DND-41 (cell line): ENCODE results near the gene EPB41.

Experiments
- ATAC-seq: fragments of 200-7000 bp; cut with Tn5 transposase; 3 replicates; pipeline ENCODE4 v1.9.1; 2021; ENCODE audit warnings: low read depth; ENCODE audit not compliant: insufficient read depth
- DNase-seq: peaks from one replicate; pipeline ENCODE4 v3.0.0-alpha.2; 2020
- H2AFZ ChIP-seq: 2 replicates; pipeline ENCODE4 v1.6.0; 2012; ENCODE audit warnings: low read depth, low read length
- H3K27ac ChIP-seq: 2 replicates; pipeline ENCODE4 v1.5.1; 2012; ENCODE audit warnings: low read length, inconsistent platforms
- H3K27me3 ChIP-seq: fragments of 200-600 bp; sonication (generic); 2 replicates; pipeline ENCODE4 v1.6.0; 2012; ENCODE audit warnings: low read length, mild to moderate bottlenecking, inconsistent platforms; ENCODE audit not compliant: insufficient read depth, poor library complexity
- H3K36me3 ChIP-seq: 2 replicates; pipeline ENCODE4 v1.5.1; 2012; ENCODE audit warnings: low read length, inconsistent platforms; ENCODE audit not compliant: insufficient read depth
- H3K4me1 ChIP-seq: 2 replicates; pipeline ENCODE4 v1.5.1; 2012; ENCODE audit warnings: mild to moderate bottlenecking, low read length; ENCODE audit not compliant: insufficient read depth
- H3K4me2 ChIP-seq: 2 replicates; pipeline ENCODE4 v1.6.0; 2012; ENCODE audit warnings: mild to moderate bottlenecking, moderate library complexity, low read length, inconsistent platforms; ENCODE audit not compliant: insufficient read depth
- H3K4me3 ChIP-seq, 2 experiments: fragments of 200-600 bp in 1 of 2; shearing (Covaris generic) in 1 of 2; 2 replicates each; pipeline ENCODE4 v1.5.1; 2012 to 2016; ENCODE audit warnings: inconsistent platforms in 2 of 2, low read length in 2 of 2, mild to moderate bottlenecking in 2 of 2, low read depth in 1 of 2, moderate library complexity in 1 of 2
- H3K79me2 ChIP-seq: 2 replicates; pipeline ENCODE4 v1.6.0; 2012; ENCODE audit warnings: low read length, inconsistent platforms; ENCODE audit not compliant: insufficient read depth
- H3K9ac ChIP-seq: 2 replicates; pipeline ENCODE4 v1.6.0; 2012; ENCODE audit warnings: low read depth, mild to moderate bottlenecking, inconsistent platforms, low read length, moderate library complexity
- H3K9me3 ChIP-seq: 2 replicates; pipeline ENCODE4 v1.5.1; 2012; ENCODE audit warnings: low read length, moderate library complexity, mild to moderate bottlenecking, inconsistent platforms; ENCODE audit not compliant: insufficient read depth, severe bottlenecking
- H4K20me1 ChIP-seq: 2 replicates; pipeline ENCODE4 v1.6.0; 2012; ENCODE audit warnings: low read length; ENCODE audit not compliant: insufficient read depth
- EZH2 ChIP-seq: IDR thresholded peaks from 3 replicates; pipeline ENCODE4 v1.6.1; 2012; ENCODE audit warnings: borderline replicate concordance, low read depth, mild to moderate bottlenecking, moderate library complexity, low read length, inconsistent platforms; ENCODE audit not compliant: severe bottlenecking
- TF ChIP-seq, protein P1 (sequence below): IDR thresholded peaks from 2 replicates; pipeline ENCODE4 v1.5.1; 2012; ENCODE audit warnings: borderline replicate concordance, low read length, moderate library complexity, mild to moderate bottlenecking; ENCODE audit not compliant: poor library complexity, severe bottlenecking; ENCODE audit errors: extremely low read depth

Gene EPB41

DNA sequence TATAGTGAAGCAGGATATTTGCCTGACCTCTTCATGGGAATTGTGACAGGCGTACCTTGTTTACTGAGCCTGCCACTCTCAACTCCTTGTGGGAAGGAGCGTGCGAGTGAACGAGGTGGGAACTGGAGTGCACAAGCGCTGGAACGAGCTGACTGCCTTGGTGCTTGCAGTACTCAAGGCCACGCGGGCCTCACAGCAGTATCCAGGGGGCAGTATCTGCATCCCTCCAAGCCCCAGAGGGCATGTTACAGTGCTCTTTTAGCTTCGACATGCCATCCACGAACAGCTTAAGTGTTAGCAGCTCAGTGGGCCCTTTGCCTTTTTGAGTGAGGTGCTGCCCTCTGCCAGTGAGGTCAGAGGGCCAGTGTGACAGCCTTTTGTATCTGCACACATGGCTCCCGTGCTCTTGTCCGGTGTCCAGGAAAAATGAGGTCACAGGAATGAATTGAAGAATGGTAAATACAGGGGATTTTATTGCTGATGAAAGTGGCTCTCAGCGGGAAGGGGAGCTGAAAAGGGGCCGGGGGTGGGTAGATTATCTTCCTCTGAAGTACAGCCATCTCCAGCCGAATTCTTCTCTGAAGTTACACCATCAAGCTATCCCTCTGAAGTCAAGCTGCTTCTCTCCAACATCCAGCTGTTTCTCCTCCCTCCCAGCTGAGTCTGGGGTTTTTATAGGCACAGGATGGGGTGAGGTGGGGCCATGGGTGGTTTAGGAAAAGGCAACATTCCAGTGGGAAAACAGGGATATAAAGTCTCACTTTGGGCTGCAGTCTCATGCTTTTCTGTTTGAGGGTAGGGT is 69.3 kb downstream of the EPB41 start:
- Histone ChIP-seq H3K4me2 (no peak overlapping the region), H3K79me2 (peaks cover 47% of the 10 kb centered on the region), H3K36me3 (peaks cover 6% of the 10 kb centered on the region; the same call in 1 of the 2 replicates), H3K4me1 (no peaks in the 10 kb centered on the region), H4K20me1 (peaks cover 4% of the 10 kb centered on the region; the same call in 1 of the 2 replicates), H3K27me3 (no peaks in the 10 kb centered on the region), H3K4me3 (no peak overlapping the region), H3K9ac (no peak overlapping the region), H3K27ac (no peak overlapping the region), H2AFZ (no peak overlapping the region), H3K9me3 (peaks cover 12% of the 10 kb centered on the region)
- TF ChIP-seq, protein P1, sequence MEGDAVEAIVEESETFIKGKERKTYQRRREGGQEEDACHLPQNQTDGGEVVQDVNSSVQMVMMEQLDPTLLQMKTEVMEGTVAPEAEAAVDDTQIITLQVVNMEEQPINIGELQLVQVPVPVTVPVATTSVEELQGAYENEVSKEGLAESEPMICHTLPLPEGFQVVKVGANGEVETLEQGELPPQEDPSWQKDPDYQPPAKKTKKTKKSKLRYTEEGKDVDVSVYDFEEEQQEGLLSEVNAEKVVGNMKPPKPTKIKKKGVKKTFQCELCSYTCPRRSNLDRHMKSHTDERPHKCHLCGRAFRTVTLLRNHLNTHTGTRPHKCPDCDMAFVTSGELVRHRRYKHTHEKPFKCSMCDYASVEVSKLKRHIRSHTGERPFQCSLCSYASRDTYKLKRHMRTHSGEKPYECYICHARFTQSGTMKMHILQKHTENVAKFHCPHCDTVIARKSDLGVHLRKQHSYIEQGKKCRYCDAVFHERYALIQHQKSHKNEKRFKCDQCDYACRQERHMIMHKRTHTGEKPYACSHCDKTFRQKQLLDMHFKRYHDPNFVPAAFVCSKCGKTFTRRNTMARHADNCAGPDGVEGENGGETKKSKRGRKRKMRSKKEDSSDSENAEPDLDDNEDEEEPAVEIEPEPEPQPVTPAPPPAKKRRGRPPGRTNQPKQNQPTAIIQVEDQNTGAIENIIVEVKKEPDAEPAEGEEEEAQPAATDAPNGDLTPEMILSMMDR: no peak
- TF ChIP-seq EZH2: no peak
- ATAC-seq (no peak), DNase-seq (no peak)

DNA sequence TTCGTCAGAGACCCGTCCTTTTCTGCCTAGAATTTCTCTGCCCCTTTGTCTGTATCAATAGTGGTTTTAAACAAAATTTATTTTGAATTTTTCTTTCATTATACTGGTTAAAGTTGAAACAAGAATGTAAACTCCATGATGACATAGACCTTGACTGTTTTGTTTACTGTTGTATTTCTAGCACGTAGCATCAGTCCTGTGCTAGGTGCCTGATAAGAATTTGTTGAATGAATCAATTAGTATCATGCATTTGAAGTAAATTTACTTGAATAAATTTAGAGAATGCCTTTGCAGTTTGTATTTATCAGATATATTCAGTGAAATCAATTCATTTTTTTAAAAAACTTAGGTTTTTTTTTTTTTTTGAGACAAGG is 69.9 kb downstream of the EPB41 start:
- no peak overlapping the region for H2AFZ ChIP-seq
- H3K27ac ChIP-seq: no peak overlapping the region
- no peaks in the 10 kb centered on the region for H3K27me3 ChIP-seq
- no peak overlapping the region for H3K9ac ChIP-seq
- no peaks in the 10 kb centered on the region for H3K4me1 ChIP-seq
- peaks cover 43% of the 10 kb centered on the region for H3K79me2 ChIP-seq
- peaks cover 4% of the 10 kb centered on the region; the same call in 1 of the 2 replicates for H4K20me1 ChIP-seq
- H3K9me3 ChIP-seq: peaks cover 12% of the 10 kb centered on the region
- DNase-seq (no peak), ATAC-seq (no peak)
- H3K36me3 ChIP-seq: peaks cover 10% of the 10 kb centered on the region
- H3K4me3 ChIP-seq: no peak overlapping the region
- no peak overlapping the region for H3K4me2 ChIP-seq
- TF ChIP-seq EZH2: no peak
- TF ChIP-seq, protein P1: no peak

DNA sequence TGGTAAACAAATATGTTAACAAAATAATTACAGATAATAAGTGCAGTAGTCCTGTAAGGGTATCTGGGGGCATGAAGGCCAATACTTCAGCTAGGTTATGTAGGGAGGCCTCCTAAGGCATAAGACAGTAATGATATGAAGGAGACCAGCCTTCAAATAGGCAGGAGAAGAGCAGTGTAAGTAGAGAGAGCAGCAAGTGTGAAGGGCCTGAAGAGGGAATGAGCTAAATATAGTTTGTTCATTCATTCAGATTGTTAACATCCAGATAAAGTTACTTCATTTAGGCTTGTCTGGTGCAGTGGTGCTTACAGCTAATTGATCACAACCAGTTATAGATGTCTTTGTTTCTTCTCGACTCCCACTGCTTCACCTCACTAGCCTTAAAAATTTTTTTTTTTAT is 71.1 kb downstream of the EPB41 start:
- no peak for ATAC-seq
- Histone ChIP-seq H3K36me3 (peaks cover 11% of the 10 kb centered on the region), H3K4me1 (no peaks in the 10 kb centered on the region), H3K27ac (no peak overlapping the region), H3K4me3 (no peak overlapping the region), H3K9ac (no peak overlapping the region), H3K79me2 (peaks cover 38% of the 10 kb centered on the region), H4K20me1 (peaks cover 4% of the 10 kb centered on the region; the same call in 1 of the 2 replicates), H3K27me3 (no peaks in the 10 kb centered on the region), H3K4me2 (no peak overlapping the region), H3K9me3 (peaks cover 12% of the 10 kb centered on the region), H2AFZ (no peak overlapping the region)
- no peak for TF ChIP-seq EZH2
- TF ChIP-seq, protein P1: no peak
- DNase-seq: no peak
